ENCODE results near the gene RGS12.
A peak's percentile ranks its signal among the peaks of the same experiment; 100 is the strongest.

The RGS12 gene

GRCh38 chr4:3312362-3312761 is 19.5 kb downstream of the RGS12 start:
- DNase-seq, result no peak

- no peak for DNase-seq
Measured at GRCh38 chr4:3313139-3313538, 20.3 kb downstream of the RGS12 start.

DNA sequence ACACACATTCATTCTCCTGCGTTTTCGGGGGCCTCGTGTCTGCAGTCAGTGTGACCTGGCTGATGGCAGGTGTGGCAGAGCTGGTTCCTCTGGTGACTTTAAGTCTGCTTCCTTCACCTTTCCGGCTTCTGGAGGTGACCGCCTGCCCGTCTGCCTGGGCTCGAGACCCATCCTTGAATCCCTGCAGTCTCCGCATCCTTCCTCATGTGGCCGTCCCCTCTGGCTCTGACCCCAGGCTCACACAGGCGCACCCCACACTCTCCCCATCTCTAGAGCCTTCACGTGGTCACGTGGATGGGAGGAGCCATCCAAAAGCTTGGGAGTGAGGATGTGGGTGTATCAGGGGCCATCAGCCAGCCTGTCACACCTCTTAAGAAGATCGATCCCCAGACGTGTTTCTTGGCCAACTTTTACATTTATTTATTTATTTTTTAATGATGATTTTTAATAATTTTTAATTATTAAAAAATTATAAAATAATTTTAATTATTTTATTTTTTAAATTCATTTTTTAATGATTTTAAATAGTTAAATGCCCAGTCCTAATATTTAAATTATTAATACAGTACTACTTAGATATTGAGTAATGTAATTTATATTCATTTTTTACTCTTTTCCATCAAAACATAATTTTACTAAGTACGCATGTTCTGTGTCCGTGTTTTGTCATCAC is 20.9 kb downstream of the RGS12 start:
- no peak for DNase-seq

GRCh38 chr4:3314706-3315260 is 22.0 kb downstream of the RGS12 start:
- DNase-seq, result no peak

- DNase-seq, result no peak
Measured at GRCh38 chr4:3315566-3315965, 22.7 kb downstream of the RGS12 start.

DNA sequence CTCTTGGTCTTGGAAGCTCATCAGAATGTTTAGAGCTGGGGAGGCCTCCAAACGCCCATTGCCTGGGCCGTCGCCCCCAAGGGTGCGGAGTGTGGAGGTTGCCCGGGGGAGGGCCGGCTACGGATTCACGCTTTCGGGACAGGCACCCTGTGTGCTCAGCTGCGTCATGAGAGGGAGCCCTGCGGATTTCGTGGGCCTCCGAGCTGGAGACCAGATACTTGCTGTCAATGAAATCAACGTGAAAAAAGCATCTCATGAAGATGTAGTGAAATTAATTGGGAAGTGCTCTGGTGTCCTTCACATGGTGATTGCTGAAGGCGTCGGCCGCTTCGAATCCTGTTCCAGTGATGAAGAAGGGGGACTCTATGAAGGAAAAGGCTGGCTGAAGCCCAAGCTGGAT is 23.3 kb downstream of the RGS12 start:
- no peak for DNase-seq

- DNase-seq, result no peak
Measured at GRCh38 chr4:3317011-3317655, 24.3 kb downstream of the RGS12 start.

GRCh38 chr4:3317656-3318211 is 24.9 kb downstream of the RGS12 start:
- no peak for DNase-seq

DNA sequence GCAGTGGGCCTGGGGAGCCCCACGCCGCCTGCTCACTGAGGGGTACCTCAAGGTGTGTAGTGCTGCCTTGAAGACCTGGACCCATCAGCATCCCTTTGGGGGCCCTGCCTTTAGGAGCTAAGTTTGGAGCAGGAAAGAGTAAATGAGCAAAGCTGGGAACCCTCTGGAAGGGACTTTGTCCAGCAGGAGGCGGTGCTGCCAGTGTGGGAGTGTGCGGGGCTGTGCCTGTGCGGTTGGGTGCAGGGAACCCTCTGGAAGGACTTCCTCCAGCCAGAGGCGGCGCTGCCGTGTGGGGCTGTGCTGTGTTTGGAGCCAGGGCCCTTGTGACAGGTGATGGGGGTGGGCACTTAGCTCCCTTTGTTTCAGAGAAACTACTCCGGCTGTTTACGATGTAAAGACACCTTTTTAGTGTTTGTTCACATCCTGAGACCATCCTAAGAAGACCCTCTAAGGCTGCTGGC is 25.8 kb downstream of the RGS12 start:
- DNase-seq, result no peak

DNA sequence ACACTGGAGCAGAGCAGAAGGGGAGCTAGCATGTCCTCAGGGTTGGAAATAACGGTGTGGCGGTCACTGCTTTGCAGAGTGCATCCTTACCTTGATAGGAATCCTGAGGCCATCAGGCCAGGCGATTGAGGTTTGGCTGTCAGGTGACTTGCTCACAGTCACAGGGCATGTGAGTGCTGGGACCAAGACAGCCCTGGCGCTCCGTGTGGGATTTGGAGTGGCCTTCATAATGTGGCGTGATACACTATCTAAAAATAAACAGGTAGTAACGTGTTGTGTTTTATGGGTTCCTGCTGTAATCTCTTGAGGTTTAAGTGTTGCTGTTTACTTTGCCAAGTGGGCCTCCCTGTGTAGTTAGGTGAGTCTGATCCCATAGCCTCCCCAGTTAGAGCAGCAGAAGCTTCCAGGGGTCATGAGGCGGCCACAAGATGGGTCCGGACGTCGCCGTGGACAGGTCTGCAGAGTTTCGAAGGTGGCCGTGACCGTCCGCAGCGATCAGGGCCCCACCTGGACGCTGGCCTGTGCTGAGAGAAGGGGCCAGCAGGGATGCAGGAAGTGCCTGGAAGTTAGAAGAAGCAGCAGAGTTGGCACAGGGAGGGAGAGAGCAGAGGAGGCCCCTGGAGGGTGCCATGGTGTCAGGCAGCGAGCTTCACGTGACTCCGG is 27.7 kb downstream of the RGS12 start:
- no peak for DNase-seq

DNA sequence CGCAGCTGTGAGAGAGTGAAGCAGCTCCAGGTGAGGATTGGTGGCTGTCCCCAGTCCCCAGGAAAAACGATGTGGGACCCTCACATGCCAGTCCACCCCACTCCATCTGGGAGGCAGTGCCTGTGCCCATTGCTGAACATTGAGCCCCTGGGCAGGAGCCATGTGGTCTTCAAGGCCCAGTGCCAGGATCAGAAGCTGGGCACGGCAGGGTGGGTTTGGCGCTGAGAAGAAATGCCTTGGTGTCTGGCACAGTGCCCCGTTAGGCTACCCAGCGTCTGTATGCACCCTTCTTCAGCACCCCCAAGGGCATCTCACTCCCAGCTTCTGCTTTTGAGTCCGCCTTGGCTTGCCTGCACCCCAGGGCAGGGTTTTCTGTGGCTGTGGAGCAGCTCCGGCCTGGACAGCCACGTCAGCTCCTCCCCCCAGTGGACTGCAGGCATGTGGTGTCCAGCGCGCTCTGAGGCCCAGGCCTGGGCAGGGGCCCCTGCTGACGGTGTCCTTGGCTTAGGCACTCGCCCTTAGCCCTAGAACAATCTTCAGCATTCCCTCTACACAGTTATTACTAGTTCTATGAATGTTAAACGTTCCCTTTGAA is 28.6 kb downstream of the RGS12 start:
- peak in 10 of 14 donors; percentile 27 to 67 (median 60) for DNase-seq

- peak in 9 of 14 donors; percentile 16 to 70 (median 51) for DNase-seq
Measured at GRCh38 chr4:3322059-3322550, 29.3 kb downstream of the RGS12 start.

DNA sequence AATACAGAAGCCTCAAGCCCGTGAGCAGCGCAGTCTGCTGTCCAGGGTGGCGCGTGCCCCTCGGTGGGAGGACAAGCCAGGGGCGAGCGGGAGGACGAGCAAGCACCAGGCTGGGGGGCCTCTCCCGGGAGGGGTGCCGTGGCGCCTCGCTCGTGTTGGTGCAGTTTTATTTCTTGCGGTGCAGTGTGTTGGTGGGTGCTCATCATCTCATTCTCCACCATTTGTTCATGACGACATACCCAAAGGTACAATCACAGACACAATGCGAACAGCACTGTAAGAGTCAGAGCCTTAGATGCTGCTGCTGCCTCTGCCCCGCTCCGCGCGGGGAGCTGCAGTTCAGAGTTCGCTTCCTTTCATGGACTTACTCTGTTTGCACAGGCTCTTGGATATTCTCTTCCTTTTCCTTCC is 30.3 kb downstream of the RGS12 start:
- DNase-seq, result no peak

- DNase-seq, result no peak
Measured at GRCh38 chr4:3324093-3324815, 31.4 kb downstream of the RGS12 start.

DNA sequence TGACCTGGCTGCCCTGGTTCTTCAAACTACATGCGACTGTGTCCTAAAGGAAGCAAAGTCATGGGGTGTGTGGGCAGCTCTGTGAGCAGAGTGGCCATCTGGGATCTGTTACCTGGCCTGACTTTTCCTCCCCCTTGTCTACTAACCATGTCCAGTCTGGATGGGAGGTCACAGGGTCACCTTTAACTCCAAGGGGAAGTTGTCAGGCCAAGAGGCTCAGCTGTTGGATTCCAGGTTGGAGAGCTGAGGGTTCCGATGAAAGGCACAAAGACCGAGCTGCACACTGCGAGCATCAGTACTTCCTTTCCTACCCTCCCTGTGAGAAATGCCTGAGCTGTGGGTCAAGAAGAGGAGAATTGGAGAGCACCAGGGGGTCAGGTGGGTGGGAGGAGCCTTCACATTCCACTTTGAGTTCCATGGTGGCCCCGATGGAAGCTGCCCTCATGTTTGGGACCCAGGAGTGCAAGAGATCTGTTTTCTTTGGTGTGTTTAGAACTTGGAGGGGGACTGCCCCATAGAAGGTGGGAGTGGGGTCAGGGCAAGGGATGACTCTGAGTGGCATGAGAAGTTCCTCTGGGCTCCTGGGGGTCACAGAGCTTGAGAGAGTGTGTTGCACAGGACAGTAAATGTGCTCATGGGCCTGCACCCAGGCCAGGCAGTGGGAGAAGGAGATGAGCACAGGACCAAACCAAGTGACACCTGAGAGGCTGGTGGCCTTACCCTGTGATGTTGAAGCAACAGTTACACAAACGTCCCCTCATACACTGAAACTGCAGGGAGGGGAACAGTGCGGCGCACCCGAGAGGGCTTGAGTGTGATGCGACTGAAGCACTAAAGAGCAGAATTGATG is 36.2 kb downstream of the RGS12 start:
- DNase-seq, result no peak

- no peak for DNase-seq
Measured at GRCh38 chr4:3329887-3330286, 37.1 kb downstream of the RGS12 start.

DNA sequence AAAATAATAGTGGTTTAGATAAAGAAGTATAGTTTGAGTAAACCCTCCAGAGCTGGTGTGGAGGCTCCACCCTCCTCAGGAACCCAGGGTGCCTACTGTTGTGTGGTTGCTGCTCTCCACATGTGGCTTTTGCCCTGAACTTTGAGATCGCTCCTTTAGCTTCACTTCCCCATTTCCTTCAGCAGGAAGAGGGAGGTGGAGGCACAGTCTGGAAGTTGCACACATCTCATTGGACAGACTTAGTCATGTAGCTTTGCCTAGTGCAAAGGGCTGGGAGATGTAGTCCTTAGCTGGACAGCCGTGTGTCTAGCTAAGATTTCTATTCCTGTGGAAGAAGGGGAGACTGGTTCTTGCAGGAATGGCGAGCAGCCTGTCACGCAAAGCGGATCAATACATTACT is 37.9 kb downstream of the RGS12 start:
- no peak for DNase-seq

DNA sequence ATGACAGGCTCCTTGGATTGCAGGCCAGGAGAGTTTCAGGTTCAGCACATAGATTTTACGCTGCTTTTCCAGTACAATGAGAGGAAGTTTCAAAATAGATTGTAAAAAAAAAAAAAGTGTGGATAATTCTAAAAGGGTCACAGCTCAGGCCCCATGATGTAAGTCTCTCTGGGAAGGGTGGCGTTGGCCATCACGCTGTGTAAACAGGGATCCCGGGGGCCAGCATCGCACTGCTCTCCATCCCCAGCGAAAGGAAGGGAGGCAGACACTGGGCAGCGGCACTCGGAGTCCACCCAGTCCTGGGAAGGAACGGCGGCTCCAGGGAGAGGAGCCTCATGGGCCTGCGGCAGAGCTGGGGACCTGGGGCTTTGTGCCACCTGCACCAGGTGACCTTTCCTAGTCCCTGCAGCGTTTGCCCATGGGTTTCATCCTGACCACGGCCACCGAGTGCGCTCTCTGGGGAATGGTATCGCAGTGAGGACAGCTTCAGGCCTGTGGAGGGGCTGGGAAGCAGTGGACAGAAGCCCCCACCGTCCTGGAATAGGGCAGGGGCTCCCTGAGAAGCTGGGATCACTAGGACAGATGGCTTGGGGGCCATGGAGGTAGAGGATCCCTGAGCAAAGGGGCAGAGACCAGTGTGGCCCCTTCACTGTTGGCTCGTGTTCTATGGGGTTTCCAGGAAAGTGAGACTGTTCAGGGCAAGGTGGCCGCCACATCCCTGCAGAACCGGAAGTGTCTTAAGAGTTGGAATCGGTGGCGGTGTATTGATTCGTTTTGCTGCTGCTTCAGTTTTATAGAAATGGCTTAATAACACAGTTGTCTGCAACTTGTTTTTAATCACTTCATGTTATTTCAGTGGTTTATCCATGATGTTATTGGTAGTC is 38.9 kb downstream of the RGS12 start:
- DNase-seq, result no peak

DNA sequence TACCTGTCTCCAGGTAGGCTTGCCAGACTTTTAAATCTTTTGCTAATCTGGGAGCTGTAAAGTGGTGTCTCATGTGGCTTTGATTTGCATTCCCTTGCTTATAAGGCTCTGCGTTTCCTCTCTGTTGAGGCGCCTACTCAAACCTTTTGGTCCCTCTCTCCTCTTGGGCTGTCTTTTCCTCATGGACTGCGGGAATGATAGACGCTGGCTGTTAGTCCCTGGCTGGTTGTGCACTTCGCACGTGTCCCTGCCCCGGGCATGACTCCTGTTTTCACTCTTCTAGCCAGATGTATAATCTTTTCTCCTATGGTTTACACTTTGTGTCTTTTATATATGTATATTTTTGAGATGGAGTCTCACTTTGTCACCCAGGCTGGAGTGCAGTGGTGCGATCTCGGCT is 39.7 kb downstream of the RGS12 start:
- no peak for DNase-seq

DNA sequence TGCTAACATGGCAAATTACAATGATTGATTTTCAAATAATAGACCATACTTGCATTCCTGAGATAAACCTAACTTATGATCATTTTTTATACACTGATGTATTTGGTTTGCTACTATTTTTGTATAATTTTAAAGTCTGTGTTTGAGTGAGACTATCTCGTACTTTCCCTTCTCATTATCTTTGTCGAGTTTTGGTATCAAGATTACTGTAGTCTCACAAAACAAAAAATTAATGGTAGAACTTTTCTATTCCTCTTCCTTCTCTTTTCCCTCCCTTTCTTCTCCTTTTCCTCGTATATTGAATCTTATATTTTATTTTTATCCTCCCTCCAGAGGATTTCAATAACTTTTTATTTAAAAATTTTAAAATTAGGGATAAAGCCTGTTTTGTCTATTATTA is 41.5 kb downstream of the RGS12 start:
- DNase-seq, result no peak

All from C1 segment of cervical spinal cord (tissue), 14 donors.